ENCODE data around the gene UPK1B.
"Not testable (repeated sequence)": the region's sequence is repeated elsewhere in the genome, so short reads cannot be mapped to it uniquely, and the experiment has no call there.

Gene UPK1B

DNA sequence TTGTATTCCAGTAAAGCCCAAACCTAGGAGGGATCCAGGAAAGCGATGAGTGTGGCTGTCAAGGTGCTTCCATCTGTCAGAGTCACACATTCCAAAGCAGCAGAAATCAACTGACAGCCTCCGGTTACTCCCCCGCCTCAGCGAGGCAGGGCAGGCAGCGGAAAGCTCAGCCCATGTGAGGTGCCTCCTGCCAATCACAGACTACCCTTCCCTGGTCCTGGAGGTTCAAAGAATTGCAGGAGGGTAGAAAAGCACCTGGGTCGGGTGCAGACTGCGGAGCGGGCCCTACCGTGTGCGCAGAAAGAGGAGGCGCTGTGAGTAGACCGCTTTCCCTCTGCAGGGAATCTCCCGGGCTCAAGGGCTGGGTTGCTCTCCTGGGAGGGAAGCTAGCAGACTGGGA lies at the start of gene UPK1B:
UPK1B (plus strand) TSS at position 274 of the 400 bp plus-strand sequence. CDS start 13,144 bp downstream, outside the sequence.
- DNase-seq (ENCODE audit: low read depth in 4 of 4, low spot score in 1 of 4), result no peak

DNA sequence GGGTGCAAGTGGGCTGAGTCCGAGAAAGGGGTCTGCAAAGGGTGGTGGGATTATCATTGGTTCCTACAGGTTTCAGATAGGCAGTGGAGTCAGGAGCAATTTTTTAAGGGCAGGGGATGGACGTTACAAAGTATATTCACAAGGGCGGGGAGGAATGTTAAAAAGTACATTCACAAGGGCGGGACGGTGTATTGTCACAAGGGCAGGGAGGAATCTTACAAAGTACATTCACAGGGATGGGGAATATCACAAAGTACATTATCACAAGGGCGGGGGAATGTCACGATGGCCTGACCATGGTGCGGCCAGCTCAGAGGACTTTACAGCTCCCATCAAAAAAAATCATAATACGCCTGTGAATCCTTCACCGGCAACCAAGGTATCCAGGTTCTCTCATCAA lies 48.1 kb upstream of the UPK1B start:
- no peak for DNase-seq (ENCODE audit: low read depth in 4 of 4, low spot score in 1 of 4)

DNA sequence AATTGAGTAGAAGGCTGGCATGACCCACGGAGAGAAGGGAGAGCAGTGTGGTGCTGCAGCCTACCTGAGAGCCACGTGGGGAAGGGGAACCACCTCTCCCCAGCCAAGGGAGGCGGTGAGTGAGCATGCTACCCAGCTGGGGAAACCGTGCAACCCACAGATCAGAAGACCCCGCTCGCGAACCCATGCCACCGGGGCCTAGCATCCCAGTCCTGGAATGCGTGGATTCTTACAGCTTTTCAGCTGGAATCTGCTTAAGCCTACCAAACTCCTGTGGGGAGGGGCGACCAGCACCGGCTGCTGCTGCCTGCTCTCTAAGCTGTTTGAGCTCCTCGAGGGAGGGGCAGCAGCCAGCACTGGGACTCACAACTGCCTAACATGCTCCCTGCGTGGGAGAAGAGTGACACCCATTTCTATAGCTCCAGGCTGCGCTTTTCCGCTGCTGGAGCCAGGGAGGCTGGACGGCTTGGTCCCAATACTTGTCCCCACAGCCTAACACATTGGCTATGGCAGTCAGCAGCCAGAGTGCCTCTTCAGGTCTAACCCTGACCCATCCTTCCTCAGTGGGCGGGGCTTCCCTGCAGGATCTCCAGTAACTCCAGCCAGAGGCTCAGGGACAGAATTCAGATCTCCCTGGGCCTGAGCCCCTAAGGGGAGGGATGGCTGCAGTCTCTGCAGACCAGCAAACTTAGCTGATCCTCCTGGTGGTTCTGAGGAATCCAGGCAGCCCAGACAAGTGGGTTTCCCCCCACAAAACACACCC lies 47.5 kb upstream of the UPK1B start:
- DNase-seq (ENCODE audit: low read depth in 4 of 4, low spot score in 1 of 4), result no peak

DNA sequence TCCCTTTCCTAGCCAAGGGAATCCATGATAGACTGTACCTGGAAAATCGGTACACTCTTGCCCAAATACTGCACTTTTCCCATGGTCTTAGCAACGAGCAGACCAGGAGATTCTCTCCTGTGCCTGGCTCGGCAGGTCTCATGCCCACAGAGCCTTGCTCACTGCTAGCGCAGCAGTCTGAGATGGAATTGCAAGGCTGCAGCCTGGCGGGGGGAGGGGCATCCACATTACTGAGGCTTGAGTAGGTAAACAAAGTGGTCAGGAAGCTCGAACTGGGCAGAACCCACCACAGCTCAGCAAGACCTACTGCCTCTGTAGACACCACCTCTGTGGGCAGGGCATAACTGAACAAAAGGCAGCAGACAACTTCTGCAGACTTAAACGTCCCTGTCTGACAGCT lies 43.1 kb upstream of the UPK1B start:
- DNase-seq (ENCODE audit: low read depth in 4 of 4, low spot score in 1 of 4), result not testable (repeated sequence)

DNA sequence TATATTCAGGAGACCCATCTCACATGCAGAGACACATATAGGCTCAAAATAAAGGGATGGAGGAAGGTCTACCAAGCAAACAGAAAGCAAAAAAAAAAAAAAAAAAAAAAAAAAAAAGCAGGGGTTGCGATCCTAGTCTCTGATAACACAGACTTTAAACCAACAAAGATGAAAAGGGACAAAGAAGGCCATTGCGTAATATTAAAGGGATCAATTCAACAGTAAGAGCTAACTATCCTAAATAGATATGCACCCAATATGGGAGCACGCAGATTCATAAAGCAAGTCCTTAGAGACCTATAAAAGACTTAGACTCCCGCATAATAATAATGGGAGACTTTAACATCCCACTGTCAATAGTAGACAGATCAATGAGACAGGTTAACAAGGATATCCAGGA lies 41.1 kb upstream of the UPK1B start:
- DNase-seq (ENCODE audit: low read depth in 4 of 4, low spot score in 1 of 4), result not testable (repeated sequence)

DNA sequence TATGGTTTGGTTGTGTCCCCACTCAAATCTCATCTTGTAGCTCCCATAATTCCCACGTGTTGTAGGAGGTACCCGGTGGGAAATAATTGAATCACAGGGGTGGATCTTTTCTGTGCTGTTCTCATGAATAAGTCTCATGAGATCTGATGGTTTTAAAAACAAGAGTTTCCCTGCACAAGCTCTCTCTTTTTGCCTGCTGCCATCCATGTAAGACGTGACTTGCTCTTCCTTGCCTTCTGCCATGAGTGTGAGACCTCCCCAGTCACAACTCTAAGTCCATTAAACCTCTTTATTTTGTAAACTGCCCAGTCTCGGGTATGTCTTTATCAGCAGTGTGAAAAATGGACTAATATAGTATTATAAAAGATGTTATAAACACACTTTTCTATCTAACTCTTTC lies 34.0 kb upstream of the UPK1B start:
- not testable (repeated sequence) for DNase-seq (ENCODE audit: low read depth in 4 of 4, low spot score in 1 of 4)

DNA sequence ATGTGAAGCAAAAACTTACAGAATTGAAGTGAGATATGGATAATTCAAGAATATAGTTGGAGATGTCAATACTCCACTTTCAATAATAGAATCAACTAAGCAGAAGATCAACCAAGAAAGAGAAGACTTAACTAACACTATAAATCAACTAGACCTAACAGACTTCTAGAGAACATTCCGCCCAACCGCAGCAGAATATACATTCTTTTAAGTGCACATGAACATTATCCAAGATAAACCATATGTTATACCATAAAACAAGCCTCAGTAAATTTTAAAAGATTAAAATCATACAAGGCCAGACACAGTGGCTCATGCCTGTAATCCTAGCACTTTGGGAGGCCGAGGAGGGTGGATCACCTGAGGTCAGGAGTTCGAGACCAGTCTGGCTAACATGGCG lies 32.9 kb upstream of the UPK1B start:
- no peak for DNase-seq (ENCODE audit: low read depth in 4 of 4, low spot score in 1 of 4)

DNA sequence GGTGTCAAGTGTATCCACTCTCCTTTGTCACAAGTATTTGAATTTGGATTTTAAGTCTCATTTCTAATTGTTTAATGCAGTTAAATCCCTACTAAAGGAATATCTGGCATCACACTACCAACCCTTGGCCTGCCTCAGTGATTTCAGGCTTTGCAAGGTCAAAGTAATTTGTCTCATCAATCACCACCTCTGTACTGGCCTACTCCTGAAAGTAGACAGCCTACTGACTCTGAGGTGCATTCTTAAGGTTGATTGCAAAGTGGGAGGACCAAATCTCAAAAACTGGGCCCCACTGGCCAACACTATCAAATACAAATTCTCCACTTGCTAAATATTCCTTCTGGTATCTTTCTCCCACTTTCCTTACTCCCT lies 28.3 kb upstream of the UPK1B start:
- DNase-seq (ENCODE audit: low read depth in 4 of 4, low spot score in 1 of 4), result no peak

DNA sequence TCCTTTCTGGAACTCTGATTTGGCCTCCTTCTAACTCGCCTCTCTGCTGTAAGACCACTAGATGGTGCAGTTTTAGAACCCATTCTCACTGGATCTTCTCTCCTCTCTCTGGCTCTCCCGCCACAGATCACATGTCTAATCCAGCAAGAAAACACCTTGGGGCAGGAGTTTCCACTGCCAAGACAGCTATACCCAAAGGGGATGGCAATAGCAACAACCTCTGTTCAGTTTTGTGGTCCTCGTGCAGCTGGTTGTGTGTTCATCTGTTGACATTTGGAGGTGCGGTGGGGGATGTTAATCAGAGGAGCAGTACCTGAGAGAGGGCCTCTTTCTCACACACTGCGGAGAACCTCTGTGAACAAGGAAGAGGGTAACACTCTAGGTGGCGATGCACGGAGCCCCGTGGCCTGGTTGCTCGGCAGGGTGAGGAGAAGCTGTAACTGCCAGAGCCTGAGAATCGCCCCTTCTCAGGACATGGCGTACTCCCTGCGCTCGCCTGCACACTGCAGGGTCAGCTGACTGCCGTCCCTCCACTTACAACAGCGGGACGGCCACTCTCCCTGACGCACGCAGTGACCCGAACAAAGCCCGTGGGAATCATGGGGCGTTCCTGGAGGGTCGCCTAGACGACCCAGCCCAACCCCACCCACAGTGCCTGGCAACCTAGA lies 27.8 kb upstream of the UPK1B start, which contains the start of gene TEX55:
TEX55 (plus strand) TSS at position 666 of the 668 bp plus-strand sequence. CDS start 25 bp downstream, outside the sequence.
- DNase-seq (ENCODE audit: low read depth in 4 of 4, low spot score in 1 of 4), result no peak

DNA sequence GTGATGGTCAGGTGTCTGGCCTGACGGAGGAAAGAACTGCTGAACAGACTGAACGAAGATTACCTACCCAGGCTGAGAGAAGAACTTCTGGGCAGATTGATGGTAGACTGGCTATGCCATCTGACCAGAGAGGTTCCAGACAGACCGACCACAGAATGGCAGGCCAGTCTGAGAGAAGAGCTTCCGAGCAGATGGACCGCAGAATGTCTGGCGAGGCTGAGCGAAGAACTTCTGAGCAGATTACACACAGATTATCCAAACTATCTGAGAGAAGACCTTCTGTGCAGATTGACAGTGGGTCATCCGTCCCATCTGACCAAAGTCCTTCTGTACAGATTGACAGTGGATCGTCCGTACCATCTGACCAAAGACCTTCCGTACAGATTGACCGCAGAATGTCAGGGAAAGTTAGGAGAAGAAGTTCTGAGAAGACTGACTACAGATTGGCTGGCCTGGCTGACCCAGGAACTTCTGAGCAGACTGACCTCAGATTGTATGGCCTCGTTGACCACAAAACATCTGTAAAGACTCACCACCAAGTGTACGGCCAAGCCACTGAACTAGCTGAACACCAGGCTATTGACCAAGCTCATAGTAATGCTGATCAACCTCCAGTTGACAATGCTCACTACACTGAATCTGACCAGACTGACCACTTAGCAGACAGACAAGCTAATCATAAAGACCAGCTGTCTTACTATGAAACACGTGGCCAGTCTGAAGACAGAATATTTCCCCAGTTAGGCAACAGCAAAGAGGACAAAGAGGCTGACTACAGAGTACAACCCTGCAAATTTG lies 26.6 kb upstream of the UPK1B start:
- no peak for DNase-seq (ENCODE audit: low read depth in 4 of 4, low spot score in 1 of 4)

DNA sequence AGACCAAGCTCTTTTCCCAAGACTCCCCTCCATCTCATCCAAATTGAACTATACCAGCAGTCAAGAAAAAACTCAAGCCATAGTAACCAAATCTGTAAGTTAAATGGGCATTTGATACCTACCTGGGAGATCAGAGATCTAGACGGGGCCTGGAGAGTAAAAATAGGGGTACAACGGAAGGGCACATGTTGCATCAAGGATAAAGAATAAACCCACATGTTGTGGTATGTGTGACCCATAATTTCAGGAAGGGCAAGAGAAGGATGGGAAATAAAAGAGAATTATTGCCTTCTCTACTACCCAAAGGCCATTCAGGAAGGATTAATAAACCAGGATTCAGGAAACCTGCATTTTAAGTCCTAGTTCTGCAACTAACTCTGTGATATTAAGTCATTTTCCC lies 25.9 kb upstream of the UPK1B start:
- DNase-seq (ENCODE audit: low read depth in 4 of 4, low spot score in 1 of 4), result no peak

DNA sequence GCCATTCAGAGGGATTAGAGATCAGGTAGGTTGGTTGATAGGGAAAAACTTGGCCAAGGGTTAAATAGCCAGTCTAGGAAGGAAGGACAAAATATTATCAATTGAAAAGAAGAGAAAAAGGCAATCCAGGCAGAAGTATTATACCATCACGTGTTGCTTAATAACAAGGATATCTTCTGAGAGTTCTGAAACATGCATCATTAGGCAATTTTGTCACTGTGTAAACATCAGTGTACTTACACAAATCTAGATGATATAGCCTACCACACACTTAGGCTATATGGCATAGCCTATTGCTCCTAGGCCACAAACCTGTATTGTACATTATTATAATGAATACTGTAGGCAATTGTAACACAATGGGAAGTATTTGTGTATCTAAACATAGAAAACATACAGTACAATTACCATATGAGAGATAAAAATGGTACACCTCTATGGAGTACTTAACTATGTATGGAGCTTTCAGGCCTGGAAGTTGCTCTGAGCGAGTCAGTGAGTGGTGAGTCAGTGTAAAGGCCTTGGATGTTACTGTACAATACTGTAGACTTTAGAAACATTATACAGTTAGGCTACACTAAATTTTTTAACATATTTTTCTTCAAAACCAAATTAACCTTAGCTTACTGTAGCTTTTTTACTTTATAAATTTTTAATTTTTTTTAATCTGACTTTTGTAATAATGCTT lies 24.8 kb upstream of the UPK1B start:
- DNase-seq (ENCODE audit: low read depth in 4 of 4, low spot score in 1 of 4), result no peak

DNA sequence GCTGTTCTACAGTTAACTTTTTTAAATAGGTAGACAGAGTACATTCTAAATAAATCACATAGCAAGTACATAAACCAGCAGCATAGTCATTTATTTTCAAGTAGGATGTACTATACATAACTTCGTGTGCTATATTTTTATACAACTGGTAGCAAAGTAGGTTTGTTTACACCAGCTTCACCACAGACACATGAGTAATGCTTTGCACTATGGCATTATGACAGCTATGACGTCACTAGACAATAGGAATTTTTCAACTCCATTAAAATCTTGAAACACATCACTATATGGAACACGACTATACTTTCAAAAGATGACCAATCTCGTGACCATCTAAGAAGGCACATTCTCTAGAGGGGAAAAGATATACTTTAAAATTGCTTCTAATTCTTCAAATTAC lies 23.9 kb upstream of the UPK1B start:
- DNase-seq (ENCODE audit: low read depth in 4 of 4, low spot score in 1 of 4), result no peak

DNA sequence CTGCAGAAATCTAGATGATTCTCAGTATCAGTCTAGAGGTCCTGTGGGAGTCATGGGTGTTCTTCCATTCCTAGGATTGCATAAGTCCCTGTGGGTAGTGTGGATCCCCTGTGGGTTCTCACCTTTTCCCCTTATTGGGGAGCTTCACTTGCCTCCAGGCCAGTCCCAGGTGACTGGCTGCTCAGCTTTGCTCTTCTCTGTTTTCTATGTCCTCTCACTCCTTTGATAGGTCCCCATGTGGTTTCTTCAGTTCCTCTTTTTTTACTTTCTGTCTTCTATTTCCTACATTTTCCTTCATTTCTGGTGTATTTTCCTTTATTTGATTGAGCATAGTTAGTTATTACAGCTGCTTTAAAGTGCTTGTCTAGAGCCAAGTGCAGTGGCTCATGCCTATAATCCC lies 16.5 kb upstream of the UPK1B start:
- no peak for DNase-seq (ENCODE audit: low read depth in 4 of 4, low spot score in 1 of 4)

DNA sequence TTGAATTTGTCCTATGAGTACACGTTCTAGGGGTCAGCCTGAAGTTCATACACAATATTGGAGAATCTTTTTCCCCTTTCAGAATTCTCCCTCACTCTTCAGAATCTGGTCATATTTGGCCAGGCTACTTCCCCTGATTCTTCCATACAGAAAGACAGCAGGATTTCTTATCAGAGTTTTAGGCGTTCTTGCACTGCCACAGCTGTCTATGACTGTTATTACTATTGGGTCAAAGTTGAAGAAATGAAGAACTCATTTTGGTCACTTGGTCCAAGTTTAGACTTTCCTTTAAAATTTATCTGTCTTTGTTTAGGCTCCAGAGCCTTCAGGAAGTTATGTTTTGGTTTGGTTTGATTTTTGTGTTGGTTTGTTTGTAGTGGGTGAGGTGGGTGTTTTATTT lies 15.4 kb upstream of the UPK1B start:
- no peak for DNase-seq (ENCODE audit: low read depth in 4 of 4, low spot score in 1 of 4)

DNA sequence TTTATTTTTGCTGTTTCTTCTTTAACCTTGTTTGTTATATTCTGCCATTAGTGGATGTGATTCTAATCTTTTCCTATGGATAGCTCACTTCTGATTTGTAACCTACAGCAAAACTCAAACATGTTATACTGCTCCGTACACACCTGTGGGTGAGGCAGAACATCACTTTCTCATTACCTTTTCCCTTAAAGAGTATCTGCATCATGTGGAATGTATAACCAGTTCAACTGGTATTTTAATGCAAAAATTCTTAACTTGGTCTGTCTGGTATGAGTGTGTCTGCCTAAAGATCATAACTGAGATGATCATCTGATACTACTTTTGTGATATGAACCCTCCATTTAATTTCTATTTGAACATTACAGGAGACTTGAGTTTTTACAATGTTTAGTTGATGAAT lies 13.0 kb upstream of the UPK1B start:
- DNase-seq (ENCODE audit: low read depth in 4 of 4, low spot score in 1 of 4), result no peak

DNA sequence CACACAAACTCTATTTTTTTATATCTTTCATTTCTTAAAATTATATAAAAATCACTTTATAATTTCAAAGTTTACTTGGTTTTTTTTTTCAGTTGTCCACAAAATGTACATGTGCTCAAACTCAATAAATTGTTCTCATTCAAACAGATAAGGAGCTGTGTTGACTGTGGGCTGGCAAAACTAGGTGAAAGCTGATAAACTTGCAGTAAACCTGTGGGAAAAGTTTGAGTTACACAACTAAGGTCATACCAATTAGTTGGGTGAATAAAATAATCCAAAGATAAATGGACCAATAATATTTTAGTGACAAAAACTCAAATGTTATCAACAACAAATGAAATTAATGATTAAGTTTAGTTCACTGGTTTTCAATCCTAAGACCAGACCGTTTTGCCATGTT lies 12.6 kb upstream of the UPK1B start:
- no peak for DNase-seq (ENCODE audit: low read depth in 4 of 4, low spot score in 1 of 4)

DNA sequence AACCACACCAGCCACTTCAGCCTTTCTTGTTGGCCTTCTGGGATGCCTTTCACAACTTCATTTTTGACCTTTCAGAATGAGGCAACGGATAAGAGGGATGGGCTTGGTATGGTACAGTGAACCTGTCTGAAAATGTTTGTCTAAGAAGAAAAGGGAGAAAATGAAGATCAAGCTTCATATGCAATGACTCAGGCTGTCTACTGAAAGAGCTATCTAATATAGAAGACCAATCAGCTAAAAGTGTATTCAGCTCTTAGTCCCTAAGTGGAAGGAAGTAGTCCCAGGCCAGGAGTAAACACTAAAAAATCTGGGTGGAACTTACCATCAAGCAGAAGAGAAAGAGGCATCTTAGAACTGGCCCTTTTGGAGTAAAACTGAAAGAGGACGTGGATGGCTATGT lies 12.2 kb upstream of the UPK1B start:
- no peak for DNase-seq (ENCODE audit: low read depth in 4 of 4, low spot score in 1 of 4)

DNA sequence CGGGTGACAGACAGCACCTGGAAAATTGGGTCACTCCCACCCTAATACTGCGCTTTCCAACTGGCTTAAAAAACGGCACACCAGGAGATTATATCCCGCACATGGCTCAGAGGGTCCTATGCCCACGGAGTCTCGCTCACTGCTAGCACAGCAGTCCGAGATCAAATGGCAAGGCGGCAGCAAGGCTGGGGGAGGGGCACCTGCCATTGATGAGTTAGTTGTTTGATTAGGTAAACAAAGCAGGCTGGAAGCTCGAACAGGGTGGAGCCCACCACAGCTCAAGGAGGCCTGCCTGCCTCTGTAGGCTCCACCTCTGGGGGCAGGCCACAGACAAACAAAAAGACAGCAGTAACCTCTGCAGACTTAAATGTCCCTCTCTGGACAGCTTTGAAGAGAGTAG lies 8.7 kb upstream of the UPK1B start:
- DNase-seq (ENCODE audit: low read depth in 4 of 4, low spot score in 1 of 4), result not testable (repeated sequence)

DNA sequence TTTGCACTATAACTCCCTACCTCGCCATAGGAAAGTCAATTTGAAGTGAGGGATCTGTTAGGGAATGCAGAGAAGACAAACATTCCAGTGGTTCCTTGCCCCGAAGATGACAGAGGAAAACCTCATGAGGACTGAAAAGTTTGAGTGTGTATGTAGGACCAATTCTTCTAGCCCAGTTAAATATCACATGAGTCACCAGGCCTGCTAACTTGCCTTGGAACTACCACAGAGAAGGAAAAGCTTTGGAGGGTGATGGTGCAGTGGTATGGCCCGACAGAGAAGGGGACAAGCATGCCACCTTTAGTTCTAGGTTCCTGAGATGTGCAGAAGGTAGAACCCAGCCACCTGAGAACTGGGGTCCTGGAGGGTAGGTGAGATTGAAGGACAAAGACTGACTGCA lies 2.6 kb upstream of the UPK1B start:
- DNase-seq (ENCODE audit: low read depth in 4 of 4, low spot score in 1 of 4), result no peak
